Measurements from ENCODE around the gene RGL4. TPM values are rescaled to one million over a fixed set of nuclear protein-coding genes. Genes with fewer than 3 reads are reported as not detected.

RGL4 gene
- total RNA-seq, 1 experiment from 2014 or later: not detected

DNA sequence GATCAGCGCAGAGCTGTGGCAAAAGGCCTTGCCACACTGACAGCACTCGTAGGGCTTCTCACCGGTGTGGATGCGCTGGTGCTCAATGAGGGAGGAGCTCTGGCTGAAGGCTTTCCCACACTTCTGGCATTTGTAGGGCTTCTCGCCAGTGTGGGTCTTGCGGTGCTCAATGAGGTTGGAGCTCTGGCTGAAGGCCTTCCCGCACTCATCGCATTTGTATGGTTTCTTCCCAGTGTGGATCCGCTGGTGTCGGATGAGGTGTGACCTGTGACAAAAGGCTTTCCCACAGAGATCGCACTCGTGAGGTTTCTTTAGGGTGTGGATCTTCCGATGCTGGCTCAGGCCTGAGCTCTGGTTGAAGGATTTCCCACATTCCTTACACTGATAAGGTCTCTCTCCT, 53.2 kb downstream of the RGL4 start:
- H3K27me3 ChIP-seq (replicated peaks; ENCODE audit: insufficient read depth, low read depth, low read length, poor library complexity): no peaks in the 10 kb centered on the region
- TF ChIP-seq, protein P1, sequence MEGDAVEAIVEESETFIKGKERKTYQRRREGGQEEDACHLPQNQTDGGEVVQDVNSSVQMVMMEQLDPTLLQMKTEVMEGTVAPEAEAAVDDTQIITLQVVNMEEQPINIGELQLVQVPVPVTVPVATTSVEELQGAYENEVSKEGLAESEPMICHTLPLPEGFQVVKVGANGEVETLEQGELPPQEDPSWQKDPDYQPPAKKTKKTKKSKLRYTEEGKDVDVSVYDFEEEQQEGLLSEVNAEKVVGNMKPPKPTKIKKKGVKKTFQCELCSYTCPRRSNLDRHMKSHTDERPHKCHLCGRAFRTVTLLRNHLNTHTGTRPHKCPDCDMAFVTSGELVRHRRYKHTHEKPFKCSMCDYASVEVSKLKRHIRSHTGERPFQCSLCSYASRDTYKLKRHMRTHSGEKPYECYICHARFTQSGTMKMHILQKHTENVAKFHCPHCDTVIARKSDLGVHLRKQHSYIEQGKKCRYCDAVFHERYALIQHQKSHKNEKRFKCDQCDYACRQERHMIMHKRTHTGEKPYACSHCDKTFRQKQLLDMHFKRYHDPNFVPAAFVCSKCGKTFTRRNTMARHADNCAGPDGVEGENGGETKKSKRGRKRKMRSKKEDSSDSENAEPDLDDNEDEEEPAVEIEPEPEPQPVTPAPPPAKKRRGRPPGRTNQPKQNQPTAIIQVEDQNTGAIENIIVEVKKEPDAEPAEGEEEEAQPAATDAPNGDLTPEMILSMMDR (conservative IDR thresholded peaks at IDR 0.05; ENCODE audit: low read depth, low read length): no peak
- TF ChIP-seq EZH2 (IDR thresholded peaks at IDR 0.05; ENCODE audit: borderline replicate concordance, low read depth, low read length, poor library complexity, severe bottlenecking): no peak
- no TSS peak for BruUV-seq (replicated peaks)
- intact Hi-C loops (cut with micrococcal nuclease; ENCODE audit: unreplicated experiment): no loop called here
- peaks cover 34% of the 10 kb centered on the region for H3K36me3 ChIP-seq (ENCODE audit: insufficient read depth, low read length, poor library complexity, severe bottlenecking)
- H3K27ac ChIP-seq (ENCODE audit: low read depth, low read length, poor library complexity, severe bottlenecking): no peak overlapping the region
- no peak for DNase-seq (ENCODE audit: low spot score)
- ChIA-PET CTCF (no interaction called here), POLR2A (ENCODE audit: low non-redundant PET) (no interaction called here)
- H3K4me1 ChIP-seq (ENCODE audit: insufficient read depth, low read length, poor library complexity, severe bottlenecking): no peaks in the 10 kb centered on the region
- no peak overlapping the region for H3K4me3 ChIP-seq (ENCODE audit: low read depth, low read length, poor library complexity, severe bottlenecking)
- H3K9me3 ChIP-seq (ENCODE audit: low read depth, low read length, poor library complexity, severe bottlenecking): no peaks in the 10 kb centered on the region

DNA sequence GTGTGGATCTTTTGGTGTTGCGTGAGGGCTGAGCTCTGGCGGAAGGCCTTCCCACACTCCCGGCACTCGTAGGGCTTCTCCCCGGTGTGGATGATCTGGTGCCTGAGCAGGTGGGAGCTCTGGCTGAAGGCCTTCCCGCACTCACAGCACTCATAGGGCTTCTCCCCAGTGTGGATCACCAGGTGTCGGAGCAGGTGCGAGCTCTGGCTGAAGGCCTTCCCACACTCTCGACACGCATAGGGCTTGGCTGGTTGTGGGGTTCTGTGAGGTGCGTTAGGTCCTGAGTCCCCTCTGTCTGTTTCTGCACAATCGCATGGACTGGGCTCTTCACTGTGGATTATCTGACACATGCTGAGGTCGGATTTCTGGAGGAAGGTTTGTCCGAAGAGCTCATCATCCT, 53.7 kb downstream of the RGL4 start:
- no peaks in the 10 kb centered on the region for H3K4me1 ChIP-seq (ENCODE audit: insufficient read depth, low read length, poor library complexity, severe bottlenecking)
- no peak for DNase-seq (ENCODE audit: low spot score)
- H3K4me3 ChIP-seq (ENCODE audit: low read depth, low read length, poor library complexity, severe bottlenecking): no peak overlapping the region
- intact Hi-C loops (cut with micrococcal nuclease; ENCODE audit: unreplicated experiment): no loop called here
- no peak overlapping the region for H3K27ac ChIP-seq (ENCODE audit: low read depth, low read length, poor library complexity, severe bottlenecking)
- H3K36me3 ChIP-seq (ENCODE audit: insufficient read depth, low read length, poor library complexity, severe bottlenecking): peaks cover 34% of the 10 kb centered on the region
- H3K27me3 ChIP-seq (replicated peaks; ENCODE audit: insufficient read depth, low read depth, low read length, poor library complexity): no peaks in the 10 kb centered on the region
- no peaks in the 10 kb centered on the region for H3K9me3 ChIP-seq (ENCODE audit: low read depth, low read length, poor library complexity, severe bottlenecking)
- no peak for TF ChIP-seq EZH2 (IDR thresholded peaks at IDR 0.05; ENCODE audit: borderline replicate concordance, low read depth, low read length, poor library complexity, severe bottlenecking)
- TF ChIP-seq, protein P1 (conservative IDR thresholded peaks at IDR 0.05; ENCODE audit: low read depth, low read length): no peak
- ChIA-PET POLR2A (ENCODE audit: low non-redundant PET) (no interaction called here), CTCF (no interaction called here)
- no TSS peak for BruUV-seq (replicated peaks)

DNA sequence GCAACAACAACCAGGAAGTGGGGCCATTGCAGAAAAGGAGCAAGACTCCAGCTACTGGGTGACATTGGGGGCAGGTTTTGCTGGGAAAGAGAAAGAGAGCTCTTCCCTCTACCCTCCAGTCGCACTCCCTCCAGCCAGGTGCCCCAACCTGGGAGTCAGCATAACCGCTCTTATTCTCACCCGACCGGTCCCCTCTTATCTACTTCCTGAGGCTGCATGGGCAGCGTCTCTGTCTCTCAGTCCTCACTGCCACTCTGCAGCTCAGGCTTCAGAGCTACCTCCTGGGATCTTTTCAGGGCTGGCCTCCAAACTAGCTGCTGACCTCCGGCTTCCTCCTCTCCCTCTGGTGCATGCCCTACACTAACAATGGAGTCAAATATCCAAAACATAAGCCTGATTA, 55.0 kb downstream of the RGL4 start:
- Histone ChIP-seq H3K4me1 (ENCODE audit: insufficient read depth, low read length, poor library complexity, severe bottlenecking) (peaks cover 4% of the 10 kb centered on the region), H3K27me3 (replicated peaks; ENCODE audit: insufficient read depth, low read depth, low read length, poor library complexity) (no peaks in the 10 kb centered on the region), H3K9me3 (ENCODE audit: low read depth, low read length, poor library complexity, severe bottlenecking) (no peaks in the 10 kb centered on the region), H3K4me3 (ENCODE audit: low read depth, low read length, poor library complexity, severe bottlenecking) (no peak overlapping the region), H3K27ac (ENCODE audit: low read depth, low read length, poor library complexity, severe bottlenecking) (no peak overlapping the region), H3K36me3 (ENCODE audit: insufficient read depth, low read length, poor library complexity, severe bottlenecking) (peaks cover 34% of the 10 kb centered on the region)
- intact Hi-C loops (cut with micrococcal nuclease; ENCODE audit: unreplicated experiment): no loop called here
- BruUV-seq (replicated peaks): no TSS peak
- ChIA-PET POLR2A (ENCODE audit: low non-redundant PET) (no interaction called here), CTCF (no interaction called here)
- no peak for DNase-seq (ENCODE audit: low spot score)
- TF ChIP-seq EZH2 (IDR thresholded peaks at IDR 0.05; ENCODE audit: borderline replicate concordance, low read depth, low read length, poor library complexity, severe bottlenecking): no peak
- TF ChIP-seq, protein P1 (conservative IDR thresholded peaks at IDR 0.05; ENCODE audit: low read depth, low read length): no peak

Other genes starting within 250 kb of the RGL4 start
- not detected in 2 replicates for gene IGLL1, start 110.7 kb upstream of the RGL4 start, total RNA-seq (2021)
- gene DRICH1, start 58.7 kb upstream of the RGL4 start, total RNA-seq (2021): 0.45 and 0.79 TPM in 2 replicates
- gene ZNF70, start 60.1 kb downstream of the RGL4 start, total RNA-seq (2021): 9.6 and 9.7 TPM in 2 replicates
- 0.74 and 0.88 TPM in 2 replicates for gene VPREB3, start 63.4 kb downstream of the RGL4 start, total RNA-seq (2021)
- gene C22orf15, start 72.0 kb downstream of the RGL4 start, total RNA-seq (2021): 2.0 and 2.2 TPM in 2 replicates
- gene CHCHD10, start 77.0 kb downstream of the RGL4 start, total RNA-seq (2021): 117 and 128 TPM in 2 replicates
- 5.1 and 6.8 TPM in 2 replicates for gene MMP11, start 81.8 kb downstream of the RGL4 start, total RNA-seq (2021)
- gene SMARCB1, start 96.0 kb downstream of the RGL4 start, total RNA-seq (2021): 172 and 176 TPM in 2 replicates
- 1.5 and 2.0 TPM in 2 replicates for gene DERL3, start 148.0 kb downstream of the RGL4 start, total RNA-seq (2021)
- 4.9 and 6.2 TPM in 2 replicates for gene SLC2A11, start 166.9 kb downstream of the RGL4 start, total RNA-seq (2021)
- 802 and 864 TPM in 2 replicates for gene MIF, start 203.4 kb downstream of the RGL4 start, total RNA-seq (2021)

All from A673 (cell line).